Measurements from ENCODE around the gene LRCH1. TPM values are rescaled to one million over a fixed set of nuclear protein-coding genes. Genes with fewer than 3 reads are reported as not detected.
A peak's percentile ranks its signal among the peaks of the same experiment; 100 is the strongest.

The LRCH1 gene
- total and polyA plus RNA-seq, 2 of the 13 experiments (the other 11 are each of a cell fraction or from before 2014, with no cell fraction given): 4.1 to 12.6 TPM

DNA sequence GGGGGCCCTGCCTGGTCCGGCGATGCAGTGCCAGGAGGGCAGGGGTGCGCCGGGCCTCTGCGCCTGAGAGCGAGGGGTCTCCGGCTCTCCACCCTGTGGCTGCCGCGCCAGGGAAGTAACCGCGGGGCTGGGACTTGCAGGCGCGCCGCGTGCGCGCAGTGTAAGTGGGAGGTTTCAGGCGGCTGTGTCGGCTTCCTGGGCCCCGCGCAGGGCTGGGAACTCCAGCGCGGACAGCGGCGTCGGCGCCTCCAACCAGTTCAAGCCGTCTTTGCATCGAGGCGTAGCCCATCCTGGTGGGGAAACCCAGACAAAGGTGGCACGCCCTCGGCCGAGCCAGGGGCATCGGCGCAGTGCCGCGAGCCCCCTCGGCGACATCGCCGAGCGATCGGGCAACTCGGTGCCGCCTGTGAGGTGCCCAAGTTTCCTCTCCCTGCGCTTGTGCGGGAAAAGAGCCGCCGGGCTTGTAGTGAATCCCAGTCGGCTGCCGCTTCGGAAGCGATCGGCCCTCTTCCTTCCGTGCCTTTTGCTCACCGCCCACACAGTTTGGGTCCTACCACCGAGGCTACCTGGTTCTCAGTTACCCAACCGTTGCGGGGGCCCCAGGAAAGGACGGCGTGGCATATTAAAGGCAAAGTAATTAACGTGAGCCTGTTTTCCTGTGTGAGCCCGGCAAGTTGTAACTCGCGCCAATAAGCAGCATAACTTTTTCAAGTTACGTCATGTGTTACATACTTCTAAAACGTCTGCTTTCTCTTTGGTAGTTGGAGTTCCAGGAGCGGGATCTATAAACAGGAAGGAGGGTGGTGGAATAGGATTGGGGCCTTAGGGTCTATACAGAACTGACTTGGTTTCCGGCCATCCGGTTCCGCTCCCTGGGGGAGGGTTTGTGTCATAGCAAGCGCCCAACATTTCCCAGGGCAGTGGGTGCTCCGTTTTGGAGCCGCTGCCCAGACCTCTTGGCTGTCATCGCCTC is 1.2 kb downstream of the LRCH1 start (continued):
- TF ChIP-seq, protein P1, sequence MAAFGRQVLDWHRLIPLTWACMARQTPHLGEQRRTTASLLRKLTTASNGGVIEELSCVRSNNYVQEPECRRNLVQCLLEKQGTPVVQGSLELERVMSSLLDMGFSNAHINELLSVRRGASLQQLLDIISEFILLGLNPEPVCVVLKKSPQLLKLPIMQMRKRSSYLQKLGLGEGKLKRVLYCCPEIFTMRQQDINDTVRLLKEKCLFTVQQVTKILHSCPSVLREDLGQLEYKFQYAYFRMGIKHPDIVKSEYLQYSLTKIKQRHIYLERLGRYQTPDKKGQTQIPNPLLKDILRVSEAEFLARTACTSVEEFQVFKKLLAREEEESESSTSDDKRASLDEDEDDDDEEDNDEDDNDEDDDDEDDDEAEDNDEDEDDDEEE (CRISPR knock-in tag; IDR thresholded peaks at IDR 0.05): no peak
- TF ChIP-seq CEBPZ (IDR thresholded peaks at IDR 0.05; ENCODE audit: low read length) (no peak), ZNF773 (CRISPR knock-in tag; IDR thresholded peaks at IDR 0.05; ENCODE audit: borderline replicate concordance) (no peak), ZNF709 (CRISPR knock-in tag; IDR thresholded peaks at IDR 0.05) (no peak), IRX3 (CRISPR knock-in tag; IDR thresholded peaks at IDR 0.05; ENCODE audit: borderline replicate concordance, low read depth) (no peak; the same call in 1 of the 2 replicates), MEF2D (CRISPR knock-in tag; IDR thresholded peaks at IDR 0.05) (0 out of 2 replicates have a peak, but pooled peaks have one; percentile 36), ZNF460 (CRISPR knock-in tag; IDR thresholded peaks at IDR 0.05; ENCODE audit: borderline replicate concordance) (no peak), ZBTB21 (CRISPR knock-in tag; IDR thresholded peaks at IDR 0.05) (peak; percentile 67; the same call in 1 of the 2 replicates), ZFAT (CRISPR knock-in tag; conservative IDR thresholded peaks at IDR 0.05) (no peak), GZF1 (CRISPR knock-in tag; IDR thresholded peaks at IDR 0.05) (peak; percentile 28; the same call in 1 of the 2 replicates), MXD1 (CRISPR knock-in tag; IDR thresholded peaks at IDR 0.05) (peak; percentile 56; the same call in 1 of the 2 replicates), ZNF335 (CRISPR knock-in tag; IDR thresholded peaks at IDR 0.05) (no peak), PBX3 (CRISPR knock-in tag; IDR thresholded peaks at IDR 0.05; ENCODE audit: borderline replicate concordance) (no peak), ZNF816 (CRISPR knock-in tag; IDR thresholded peaks at IDR 0.05; ENCODE audit: borderline replicate concordance) (no peak), ZKSCAN5 (CRISPR knock-in tag; IDR thresholded peaks at IDR 0.05) (no peak), NR2F1 (CRISPR knock-in tag; IDR thresholded peaks at IDR 0.05) (no peak), NFE2 (CRISPR knock-in tag; IDR thresholded peaks at IDR 0.05) (no peak), HOXA7 (CRISPR knock-in tag; IDR thresholded peaks at IDR 0.05) (no peak), ZNF292 (CRISPR knock-in tag; IDR thresholded peaks at IDR 0.05; ENCODE audit: borderline replicate concordance, low read depth) (0 out of 2 replicates have a peak, but pooled peaks have one; percentile 10), ZNF543 (CRISPR knock-in tag; IDR thresholded peaks at IDR 0.05) (no peak), ZNF441 (CRISPR knock-in tag; IDR thresholded peaks at IDR 0.05; ENCODE audit: borderline replicate concordance) (no peak; the same call in 1 of the 2 replicates), ZBTB8A (CRISPR knock-in tag; IDR thresholded peaks at IDR 0.05; ENCODE audit: borderline replicate concordance, low read depth) (no peak)

Data from HepG2 (cell line).